HuH-7.5 (cell line): ENCODE measurements around the gene CYP27B1.

Experiments
- DNase-seq: peaks from one replicate; pipeline ENCODE4 v3.0.0; 2011; ENCODE audit warnings: low spot score

CYP27B1 gene, protein sequence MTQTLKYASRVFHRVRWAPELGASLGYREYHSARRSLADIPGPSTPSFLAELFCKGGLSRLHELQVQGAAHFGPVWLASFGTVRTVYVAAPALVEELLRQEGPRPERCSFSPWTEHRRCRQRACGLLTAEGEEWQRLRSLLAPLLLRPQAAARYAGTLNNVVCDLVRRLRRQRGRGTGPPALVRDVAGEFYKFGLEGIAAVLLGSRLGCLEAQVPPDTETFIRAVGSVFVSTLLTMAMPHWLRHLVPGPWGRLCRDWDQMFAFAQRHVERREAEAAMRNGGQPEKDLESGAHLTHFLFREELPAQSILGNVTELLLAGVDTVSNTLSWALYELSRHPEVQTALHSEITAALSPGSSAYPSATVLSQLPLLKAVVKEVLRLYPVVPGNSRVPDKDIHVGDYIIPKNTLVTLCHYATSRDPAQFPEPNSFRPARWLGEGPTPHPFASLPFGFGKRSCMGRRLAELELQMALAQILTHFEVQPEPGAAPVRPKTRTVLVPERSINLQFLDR

GRCh38 chr12:57766464-57767304 is at the start of gene CYP27B1:
CYP27B1 (minus strand) TSS chr12:57767078; CDS start chr12:57767041, 37 bp downstream.
- no peak for DNase-seq

DNA sequence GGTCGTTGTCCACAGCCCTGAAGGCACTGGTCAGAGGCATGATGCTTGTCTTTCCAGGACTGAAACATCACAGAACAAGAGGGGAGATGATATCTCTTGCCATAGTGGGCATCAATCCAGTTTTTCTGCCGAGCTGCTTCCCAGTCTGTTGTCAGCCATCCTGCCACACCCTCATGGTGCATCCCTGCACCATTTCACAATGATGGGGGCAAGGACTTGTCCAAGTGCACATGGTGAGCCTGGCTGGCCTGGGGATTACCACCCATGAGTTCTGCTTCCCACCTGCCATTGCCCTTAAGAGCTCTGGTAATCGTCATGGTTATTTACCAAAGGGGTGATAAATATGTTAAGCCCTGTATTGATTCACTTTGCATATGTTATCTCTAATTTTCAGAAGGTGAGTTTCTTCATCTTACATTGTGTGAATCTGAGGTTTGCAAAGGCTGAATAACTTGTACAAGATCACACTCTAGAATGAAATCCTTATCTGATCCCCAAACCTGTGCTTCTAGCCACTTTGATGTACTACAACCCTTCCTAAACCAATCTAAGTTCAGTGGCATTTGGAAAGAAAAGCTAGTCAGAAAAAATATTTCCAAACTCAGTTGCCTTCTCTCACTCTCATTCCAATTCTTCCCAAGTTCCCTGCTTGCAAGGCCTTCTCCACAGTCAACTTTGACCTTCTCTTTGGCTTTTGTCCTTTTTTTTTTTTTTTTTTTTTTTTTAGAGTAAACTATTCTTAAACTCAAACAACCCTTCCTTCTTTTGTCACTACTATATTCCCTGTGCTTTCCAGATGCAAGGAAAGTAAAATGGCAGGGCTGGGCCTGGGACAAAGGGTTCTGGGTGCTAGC is 49.4 kb upstream of the CYP27B1 start:
- no peak for DNase-seq

GRCh38 chr12:57815177-57816000 is 48.5 kb upstream of the CYP27B1 start:
- no peak for DNase-seq

DNA sequence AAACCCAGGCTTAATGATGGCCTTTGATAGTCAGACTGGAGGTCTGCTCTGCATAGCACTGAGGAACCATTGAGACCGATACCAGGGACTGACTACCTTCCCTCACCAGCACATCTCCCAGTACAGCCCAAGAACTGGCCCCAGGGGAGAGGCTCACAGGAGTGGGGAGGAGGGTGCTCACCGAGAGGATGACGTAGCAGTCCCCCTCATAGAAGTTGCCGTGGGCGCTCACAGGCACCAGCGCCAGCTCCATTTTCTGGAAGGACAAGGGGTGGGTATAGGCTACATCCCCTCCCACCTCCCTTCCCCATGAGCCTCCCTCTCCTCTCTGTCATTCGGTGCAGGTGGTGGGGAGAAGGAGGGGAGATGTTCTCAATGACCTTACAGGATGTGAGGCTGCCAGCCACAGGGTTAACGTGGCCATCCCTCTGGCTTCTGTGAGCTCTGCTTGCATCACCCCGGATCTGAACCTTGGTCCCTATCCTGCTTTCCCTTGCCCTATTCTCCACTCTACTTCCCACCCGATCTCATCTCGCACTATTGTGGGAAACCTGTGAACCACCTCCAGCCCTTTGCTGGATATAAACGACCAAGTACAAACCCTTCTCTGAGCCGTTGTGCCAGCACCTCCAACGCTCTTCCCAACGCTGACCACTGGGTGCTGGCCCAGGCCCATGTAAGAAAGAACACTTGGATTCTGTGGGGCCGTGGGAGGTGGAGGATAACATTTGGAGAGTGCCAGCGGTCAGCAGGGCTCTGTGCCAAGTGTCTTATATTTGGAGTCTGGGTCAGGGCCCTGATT is 47.3 kb upstream of the CYP27B1 start:
- no peak for DNase-seq

DNA sequence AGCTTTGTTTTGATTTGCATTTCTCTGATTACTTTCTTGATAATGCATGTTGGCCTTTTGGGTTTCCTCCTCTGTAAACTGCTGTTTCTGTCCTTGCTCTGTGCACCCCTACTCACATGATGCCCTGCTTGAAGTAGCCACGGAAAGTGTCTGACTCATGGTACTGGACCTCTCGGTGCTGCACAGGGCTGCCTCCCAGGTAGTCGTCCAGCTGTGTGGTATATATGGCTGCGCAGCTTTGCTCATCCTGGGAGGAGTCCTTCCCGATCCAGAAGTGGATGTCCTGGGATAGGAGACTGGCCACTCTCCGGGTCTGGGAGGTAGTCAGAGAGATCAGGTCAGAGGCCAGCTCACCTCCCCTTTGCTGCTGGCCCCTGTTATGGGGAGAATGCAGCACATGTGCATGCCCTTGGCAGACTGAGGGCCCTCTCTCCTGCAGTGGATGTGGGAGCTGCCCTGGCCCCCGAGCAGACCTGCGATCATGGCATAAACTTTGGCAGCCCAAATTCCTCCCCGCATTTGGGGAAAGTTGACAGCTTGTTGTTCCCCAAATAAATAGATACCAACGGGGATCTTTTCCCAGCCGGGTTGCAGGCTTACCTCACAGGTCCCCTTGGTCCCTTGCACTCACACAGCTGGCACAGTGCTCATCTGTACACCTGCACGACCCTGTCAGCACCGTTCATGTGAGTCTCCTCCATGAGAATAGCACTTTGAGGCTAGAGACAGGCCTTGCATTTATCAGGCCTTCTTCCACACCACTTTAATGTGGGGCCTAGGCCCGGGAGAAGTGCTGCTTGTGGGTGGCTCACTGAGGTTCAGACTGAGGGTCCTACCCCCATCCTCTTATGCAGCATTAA is 46.5 kb upstream of the CYP27B1 start:
- DNase-seq: no peak

DNA sequence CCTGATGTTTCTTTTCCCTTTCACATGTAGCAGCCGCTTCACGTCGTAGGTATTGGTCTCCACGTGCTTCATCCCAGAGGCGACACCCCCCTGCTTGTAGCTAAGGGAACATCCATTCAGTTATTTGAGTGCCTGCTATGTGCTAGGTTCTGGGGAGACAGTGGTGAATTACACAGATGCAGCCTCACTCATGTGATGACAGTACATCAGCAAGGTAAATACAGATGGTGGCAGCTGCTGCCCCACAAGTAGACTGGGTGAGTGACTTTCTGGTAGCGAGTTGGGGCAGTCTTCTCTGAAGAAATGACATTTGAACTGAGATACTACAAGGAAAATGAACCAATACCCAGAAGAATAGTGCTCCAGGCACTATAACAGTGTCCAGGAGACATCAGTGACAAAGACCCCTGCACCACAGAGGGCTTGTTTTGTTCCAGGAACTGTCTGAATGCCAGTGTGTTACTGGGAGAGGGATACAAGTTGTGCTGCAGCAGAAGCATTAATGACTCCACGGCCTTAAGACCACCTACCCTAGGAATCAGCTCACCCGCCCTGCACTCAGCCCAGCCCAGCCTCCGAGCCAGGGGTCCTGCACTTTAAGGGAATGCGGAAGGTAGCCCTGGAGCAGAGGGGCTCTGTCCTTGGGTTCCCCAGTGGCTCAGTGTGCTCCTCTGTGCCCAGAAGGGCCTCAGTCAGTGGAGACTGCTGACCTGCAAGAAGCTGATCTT is 44.3 kb upstream of the CYP27B1 start:
- DNase-seq: no peak

GRCh38 chr12:57810450-57810849 is 43.6 kb upstream of the CYP27B1 start:
- no peak for DNase-seq

- no peak for DNase-seq
These were observed 42.5 kb upstream of the CYP27B1 start for GRCh38 chr12:57809425-57809824.

GRCh38 chr12:57808351-57808750 is 41.5 kb upstream of the CYP27B1 start:
- no peak for DNase-seq

DNA sequence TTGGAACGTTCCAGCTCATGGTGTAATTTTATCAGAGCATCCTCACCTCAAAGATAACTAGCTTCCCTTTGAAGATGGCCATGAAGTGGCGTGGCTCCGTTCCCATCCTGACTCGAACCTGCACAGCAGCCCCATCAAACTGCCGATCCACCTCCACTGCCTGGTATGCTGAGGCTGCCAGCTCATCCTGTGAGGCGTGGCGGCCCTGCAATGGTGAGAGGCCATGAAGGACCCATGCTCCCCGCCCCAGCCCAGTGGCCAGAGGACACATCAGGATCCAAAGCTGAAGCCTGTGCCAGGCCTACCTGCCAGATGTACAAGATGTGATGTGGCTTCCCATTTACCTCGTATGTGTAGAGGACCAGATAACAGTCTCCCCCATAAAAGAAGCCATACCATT is 40.4 kb upstream of the CYP27B1 start:
- no peak for DNase-seq

GRCh38 chr12:57806677-57807076 is 39.8 kb upstream of the CYP27B1 start:
- no peak for DNase-seq

GRCh38 chr12:57803319-57803893 is 36.5 kb upstream of the CYP27B1 start:
- peak; percentile 56 for DNase-seq

DNA sequence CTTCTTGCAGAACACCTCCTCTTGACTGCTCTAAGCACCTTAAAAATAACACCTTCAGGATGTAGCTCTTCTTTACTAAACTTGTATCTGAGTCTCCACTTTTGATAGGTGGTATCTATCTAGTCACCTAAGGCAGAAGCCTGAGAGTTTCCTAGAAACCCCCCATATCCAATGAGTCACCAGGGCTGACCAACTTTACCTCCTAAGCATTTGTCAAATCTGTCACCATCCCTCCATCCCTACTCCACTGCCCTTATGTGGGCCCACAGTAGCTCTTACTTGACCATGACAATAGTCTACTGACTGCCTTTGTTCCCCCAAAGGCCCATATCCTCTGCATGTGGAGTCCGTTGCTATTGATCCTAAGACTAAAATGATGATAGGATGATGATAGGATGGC is 35.7 kb upstream of the CYP27B1 start:
- no peak for DNase-seq

GRCh38 chr12:57800965-57801364 is 34.1 kb upstream of the CYP27B1 start:
- no peak for DNase-seq

GRCh38 chr12:57797933-57798332 is 31.1 kb upstream of the CYP27B1 start:
- no peak for DNase-seq

GRCh38 chr12:57796996-57797395 is 30.1 kb upstream of the CYP27B1 start:
- DNase-seq: no peak

- no peak for DNase-seq
These were observed 28.5 kb upstream of the CYP27B1 start for GRCh38 chr12:57795354-57795753.

- DNase-seq: no peak
These were observed 27.0 kb upstream of the CYP27B1 start for GRCh38 chr12:57793920-57794319.
